Measurements from ENCODE around the gene AZIN2.

- TF ChIP-seq EZH2 (IDR thresholded peaks at IDR 0.05; ENCODE audit: low read depth) (no peak), CTCF (conservative IDR thresholded peaks at IDR 0.05) (no peak)
Observed at GRCh38 chr1:33126411-33127000, 45.6 kb downstream of the AZIN2 start.

All from PC-9 (cell line).